Germinal center (tissue), 1 donor: Measurements from ENCODE around the gene OPTC.
"Not testable (repeated sequence)": the region's sequence is repeated elsewhere in the genome, so short reads cannot be mapped to it uniquely, and the experiment has no call there.

Experiments used
- DNase-seq: peaks from one replicate; pipeline ENCODE4 v3.0.0; 2012; ENCODE audit warnings: mixed read lengths, low spot score

OPTC gene

DNA sequence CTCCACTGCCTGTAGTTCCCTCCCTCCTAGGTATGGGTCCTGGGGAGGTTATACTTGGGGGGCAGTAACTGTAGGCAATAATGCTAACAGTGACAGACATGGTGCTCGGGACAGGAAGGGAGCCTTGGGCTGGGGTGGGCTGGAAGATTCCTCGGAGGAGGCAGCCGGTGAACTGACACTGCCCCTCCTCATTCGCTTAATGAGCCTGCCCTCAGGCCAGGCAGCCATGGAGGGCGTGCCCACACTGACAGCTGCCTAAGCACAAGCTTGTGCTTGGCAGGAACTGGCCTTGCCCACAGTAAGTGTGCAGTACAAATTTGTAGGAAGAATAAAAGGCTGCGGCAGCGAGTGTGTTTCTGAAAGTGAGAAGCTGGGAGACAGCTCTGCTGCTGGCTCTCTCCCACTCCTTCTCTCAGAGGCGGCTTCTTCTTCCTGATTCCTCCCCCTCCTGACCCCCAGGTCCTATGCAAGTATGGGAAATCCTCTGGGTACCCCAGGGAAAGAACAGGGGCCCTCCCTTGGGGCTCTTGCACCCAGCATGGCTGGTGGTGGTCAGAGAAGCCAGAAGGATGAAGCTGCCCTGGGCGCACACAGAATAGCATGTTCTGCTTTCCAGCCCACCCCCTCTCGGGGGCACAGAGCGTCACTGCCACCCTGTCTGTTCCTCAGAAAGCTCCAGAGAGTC lies 23.6 kb downstream of the OPTC start:
- DNase-seq, result no peak

DNA sequence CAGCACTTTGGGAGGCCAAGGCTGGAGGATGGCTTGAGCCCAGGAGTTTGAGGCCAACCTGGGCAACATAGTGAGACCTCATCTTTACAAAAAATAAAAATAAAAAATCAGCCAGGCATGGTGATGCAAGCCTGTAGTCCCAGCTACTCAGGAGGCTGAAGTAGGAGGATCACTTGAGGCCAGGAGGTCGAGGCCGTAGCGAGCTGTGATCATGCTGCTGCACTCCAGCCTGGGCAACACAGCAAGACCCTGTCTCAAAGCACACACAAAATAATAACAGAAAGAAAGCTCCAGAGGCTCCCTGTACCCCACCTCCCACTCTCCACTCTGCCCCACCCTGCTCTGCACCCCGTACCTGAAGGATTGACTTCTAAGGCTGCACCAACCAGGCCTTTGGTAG lies 24.2 kb downstream of the OPTC start:
- not testable (repeated sequence) for DNase-seq

DNA sequence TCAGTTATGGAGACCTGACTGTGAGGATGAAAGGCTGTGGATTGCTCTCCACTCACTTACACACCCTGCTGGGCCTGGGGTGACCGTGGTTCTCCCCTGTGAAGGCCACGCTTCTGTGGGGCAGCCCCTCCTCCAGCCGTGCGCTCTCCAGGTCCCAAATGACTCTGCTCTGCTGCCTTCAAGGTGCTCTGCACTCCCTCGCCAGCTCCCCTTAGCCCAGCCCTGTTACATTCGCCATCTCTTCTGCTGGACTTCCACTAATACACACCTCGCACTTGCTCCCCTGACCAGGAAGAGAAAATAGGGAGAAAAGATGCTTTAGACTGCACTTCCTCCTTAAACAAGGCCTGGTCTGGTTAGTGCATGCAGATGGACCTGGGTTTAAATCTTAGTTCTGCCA lies 24.6 kb downstream of the OPTC start:
- DNase-seq, result no peak

DNA sequence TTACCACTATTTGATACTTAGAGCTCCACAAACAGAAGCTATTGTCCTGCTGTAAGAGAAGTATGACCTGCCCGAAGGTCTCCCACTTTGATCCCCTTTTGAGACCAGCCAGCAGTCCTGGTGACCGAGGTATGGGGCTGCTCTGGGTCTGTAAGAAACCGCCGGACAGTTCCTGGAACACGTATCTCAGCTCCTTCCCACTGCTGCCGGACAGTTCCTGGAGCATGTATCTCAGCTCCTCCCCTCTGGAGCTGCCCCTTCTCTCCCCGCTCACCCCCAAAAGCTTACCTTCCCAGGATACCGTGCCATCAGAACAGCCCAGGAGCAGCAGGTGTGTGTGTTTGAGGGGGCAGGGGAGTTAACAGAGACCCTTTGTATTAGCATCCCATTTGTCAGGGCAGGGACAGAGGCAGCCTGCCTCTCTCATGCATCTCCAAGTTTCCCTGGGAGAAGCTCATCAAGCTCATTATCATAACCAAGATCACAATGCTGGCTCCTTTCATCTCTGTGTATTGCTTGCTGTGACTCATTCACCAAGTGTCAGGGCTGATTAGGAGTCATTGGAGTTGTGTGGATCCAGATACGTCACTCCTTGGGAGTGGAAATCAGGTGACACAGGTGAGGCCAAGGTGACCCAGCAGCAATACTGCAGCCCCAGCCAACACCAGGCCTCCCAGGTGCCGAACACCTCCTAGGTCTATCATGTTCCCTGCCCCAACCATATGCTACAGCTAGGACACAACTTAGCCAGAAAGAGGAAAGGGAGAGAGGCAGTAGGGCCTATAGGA lies 25.3 kb downstream of the OPTC start:
- DNase-seq, result no peak

DNA sequence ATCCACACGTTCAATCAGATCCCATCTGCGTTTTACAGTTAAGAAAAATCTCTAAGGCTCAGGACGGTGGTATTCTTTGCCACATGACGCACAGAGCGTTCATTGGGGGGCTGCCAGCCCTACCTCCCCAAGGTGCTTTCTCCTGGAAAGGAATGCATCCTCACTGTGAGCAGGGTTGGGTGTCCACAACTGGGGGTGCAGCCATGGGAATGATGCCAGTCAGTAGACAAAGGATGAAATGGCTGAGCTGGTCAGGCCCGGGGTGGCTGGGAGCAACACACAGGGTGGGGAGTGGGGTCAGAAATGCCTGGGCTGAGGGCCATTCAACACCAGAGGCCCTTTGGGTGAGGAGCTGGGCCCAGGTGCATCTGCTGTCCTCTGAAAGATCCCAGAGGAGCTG lies 25.9 kb downstream of the OPTC start:
- no peak for DNase-seq

- no peak for DNase-seq
Observed at GRCh38 chr1:203520315-203520714, 26.4 kb downstream of the OPTC start.

- no peak for DNase-seq
Observed at GRCh38 chr1:203521074-203521794, 27.3 kb downstream of the OPTC start.

GRCh38 chr1:203521812-203522211 lies 27.9 kb downstream of the OPTC start:
- no peak for DNase-seq

DNA sequence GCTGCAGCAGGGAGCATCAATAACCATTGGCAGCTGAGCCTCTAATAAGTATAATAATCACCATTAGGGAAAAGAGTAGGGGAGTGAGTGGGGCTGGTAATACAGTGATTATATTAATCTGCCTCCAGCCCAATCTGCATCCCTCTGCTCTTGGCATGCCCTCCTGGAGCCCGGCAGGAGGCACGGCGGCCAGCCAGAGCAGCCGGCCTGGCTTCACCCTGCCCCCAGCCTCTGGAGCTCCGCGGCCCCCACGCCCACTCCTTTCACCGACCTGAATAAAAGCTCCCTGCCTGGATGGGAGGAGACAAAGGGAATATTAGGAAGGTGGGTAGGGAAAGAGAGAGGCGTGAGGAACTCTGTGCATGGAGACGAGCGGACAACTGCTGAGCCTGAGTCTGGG lies 28.3 kb downstream of the OPTC start:
- DNase-seq, result no peak

DNA sequence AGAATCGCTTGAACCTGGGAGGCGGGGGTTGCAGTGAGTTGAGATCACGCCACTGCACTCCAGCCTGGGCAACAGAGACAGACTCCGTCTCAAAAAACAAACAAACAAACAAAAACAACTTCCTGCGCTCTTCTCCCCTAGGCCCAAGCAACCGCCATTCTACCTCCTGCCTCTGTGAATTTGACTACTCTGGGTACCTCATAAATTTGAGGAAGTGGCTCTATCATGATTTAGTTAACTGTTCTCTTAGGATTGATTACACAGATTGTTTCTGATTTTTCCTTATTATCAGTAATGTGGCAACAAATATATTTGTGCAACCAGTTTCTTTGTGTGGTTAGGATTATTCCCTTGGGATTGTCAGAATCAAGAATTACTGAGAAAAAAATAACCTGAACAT lies 29.7 kb downstream of the OPTC start:
- no peak for DNase-seq

GRCh38 chr1:203524152-203524551 lies 30.2 kb downstream of the OPTC start:
- DNase-seq, result no peak

GRCh38 chr1:203524824-203525223 lies 30.9 kb downstream of the OPTC start:
- no peak for DNase-seq

DNA sequence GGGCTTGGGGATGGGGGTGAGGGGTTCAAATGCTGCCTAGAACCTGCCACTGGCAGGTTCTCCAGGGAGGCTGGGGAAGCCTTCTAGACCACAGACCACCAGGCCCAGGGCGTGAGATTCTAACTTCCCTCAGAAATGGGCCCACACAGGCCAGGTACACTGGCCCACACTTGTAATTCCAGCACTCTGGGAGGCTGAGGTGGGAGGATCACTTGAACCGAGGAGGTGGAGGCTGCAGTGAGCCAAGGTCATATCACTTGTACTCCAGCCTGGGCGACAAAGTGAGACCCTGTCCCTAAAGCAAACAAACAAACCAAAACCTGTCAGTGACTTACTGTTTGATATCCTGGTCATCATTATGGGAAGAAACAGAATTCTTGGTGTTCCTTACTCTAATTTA lies 31.7 kb downstream of the OPTC start:
- no peak for DNase-seq

- no peak for DNase-seq
Observed at GRCh38 chr1:203526130-203526529, 32.2 kb downstream of the OPTC start.

- no peak for DNase-seq
Observed at GRCh38 chr1:203526572-203526971, 32.6 kb downstream of the OPTC start.

- DNase-seq, result no peak
Observed at GRCh38 chr1:203527013-203527412, 33.1 kb downstream of the OPTC start.

GRCh38 chr1:203528063-203528462 lies 34.1 kb downstream of the OPTC start:
- no peak for DNase-seq

GRCh38 chr1:203528976-203529835 lies 35.3 kb downstream of the OPTC start:
- DNase-seq, result no peak

DNA sequence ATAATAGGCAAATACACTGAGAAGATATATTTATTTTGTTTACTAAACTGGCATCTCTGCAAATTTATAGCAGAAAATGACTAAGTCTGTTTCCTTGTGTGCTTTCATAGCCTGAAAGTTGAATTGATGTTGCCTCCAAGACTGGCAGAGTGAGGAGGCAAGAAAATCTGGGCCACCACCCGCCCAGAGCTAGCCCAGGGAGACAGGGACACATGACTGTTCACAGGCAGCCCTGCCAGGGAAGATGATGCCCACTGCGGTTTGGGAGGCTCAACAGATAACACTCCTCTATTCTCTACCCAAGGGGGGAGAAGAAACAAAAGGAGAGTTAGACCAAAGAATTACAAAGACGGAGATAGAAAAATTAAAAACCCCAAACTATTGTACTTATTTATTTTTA lies 37.1 kb downstream of the OPTC start:
- no peak for DNase-seq

DNA sequence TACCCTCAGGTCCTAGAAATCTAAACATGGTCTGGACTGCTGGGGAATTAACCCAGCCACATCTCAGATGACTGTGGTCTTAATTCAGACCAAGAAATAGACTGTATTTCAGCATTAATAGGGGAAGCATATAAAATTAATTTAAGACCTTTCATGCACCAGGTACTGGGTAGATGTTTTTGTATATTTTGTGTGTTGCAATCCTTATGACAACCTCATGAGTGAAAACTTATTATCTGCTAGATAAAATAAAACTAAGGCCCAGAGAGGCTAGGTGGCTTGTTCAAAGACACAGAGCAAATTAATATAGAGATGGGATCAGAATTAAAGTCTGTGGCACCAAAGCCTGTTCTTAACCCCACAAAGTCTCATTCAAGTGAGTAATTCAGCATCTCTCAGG lies 40.1 kb downstream of the OPTC start:
- no peak for DNase-seq

- no peak for DNase-seq
Observed at GRCh38 chr1:203534526-203534925, 40.6 kb downstream of the OPTC start.

DNA sequence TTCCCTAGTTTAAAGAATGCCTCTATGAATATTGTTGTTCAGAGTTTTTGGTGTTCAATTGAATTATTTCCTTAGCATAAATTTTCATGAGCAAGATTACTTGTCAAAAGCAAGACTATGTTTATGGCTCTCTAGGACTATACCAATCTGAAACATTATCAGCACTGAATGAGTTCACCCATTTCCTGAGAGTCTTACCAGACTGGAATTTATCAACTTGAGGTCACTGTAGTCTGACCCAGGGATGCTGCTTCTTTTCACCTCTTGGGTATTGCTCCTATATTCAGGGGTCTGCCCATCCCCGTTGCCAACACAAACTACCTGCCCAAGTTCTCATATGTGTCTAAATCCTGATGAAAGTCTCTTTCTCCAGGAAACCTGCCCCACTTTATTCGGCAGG lies 42.6 kb downstream of the OPTC start:
- no peak for DNase-seq
